ENCODE results near the gene CAMKMT. TPM values are rescaled to one million over a fixed set of nuclear protein-coding genes. Genes with fewer than 3 reads are reported as not detected.

The CAMKMT gene
- total RNA-seq, 3 donors from 2014 or later = 6.4 to 11.8 (median 10.5) TPM

- no peak for TF ChIP-seq CTCF (IDR thresholded peaks at IDR 0.05)
- TF ChIP-seq POLR2AphosphoS5 (IDR thresholded peaks at IDR 0.05) = no peak
- TF ChIP-seq POLR2A (IDR thresholded peaks at IDR 0.05) = no peak
- no peaks in the 10 kb centered on the region for H3K4me1 ChIP-seq
- H3K36me3 ChIP-seq = peaks cover 5% of the 10 kb centered on the region
- no peak overlapping the region for H3K4me3 ChIP-seq
- intact Hi-C loops (cut with DNase I; ENCODE audit: low total_unique reads) = no loop called here
- DNase-seq (ENCODE audit: low spot score in 2 of 2) = no peak
- H3K27ac ChIP-seq = no peak overlapping the region
- no peaks in the 10 kb centered on the region for H3K9me3 ChIP-seq
- no peaks in the 10 kb centered on the region for H3K27me3 ChIP-seq
These were observed 360.4 kb downstream of the CAMKMT start for GRCh38 chr2:44722026-44722625.

- Histone ChIP-seq H3K36me3 (peaks cover 5% of the 10 kb centered on the region), H3K27me3 (no peaks in the 10 kb centered on the region), H3K9me3 (no peaks in the 10 kb centered on the region), H3K27ac (no peak overlapping the region), H3K4me1 (no peaks in the 10 kb centered on the region), H3K4me3 (no peak overlapping the region)
- DNase-seq (ENCODE audit: low spot score in 2 of 2) = no peak
- TF ChIP-seq POLR2A (IDR thresholded peaks at IDR 0.05) (no peak), POLR2AphosphoS5 (IDR thresholded peaks at IDR 0.05) (no peak), CTCF (IDR thresholded peaks at IDR 0.05) (no peak)
- intact Hi-C loops (cut with DNase I; ENCODE audit: low total_unique reads) = no loop called here
These were observed 362.2 kb downstream of the CAMKMT start for GRCh38 chr2:44723921-44724320.

- Histone ChIP-seq H3K9me3 (peaks cover 0 to under 1% of the 10 kb centered on the region in 2 donors), H3K4me3 (no peak overlapping the region), H3K27ac (no peak overlapping the region), H3K36me3 (no peaks in the 10 kb centered on the region), H3K27me3 (no peaks in the 10 kb centered on the region), H3K4me1 (no peaks in the 10 kb centered on the region)
- DNase-seq (ENCODE audit: low spot score in 2 of 2) = no peak
- intact Hi-C loops (cut with DNase I; ENCODE audit: low total_unique reads) = no loop called here
- TF ChIP-seq POLR2A (IDR thresholded peaks at IDR 0.05) = no peak
- TF ChIP-seq POLR2AphosphoS5 (IDR thresholded peaks at IDR 0.05) = no peak
- no peak for TF ChIP-seq CTCF (IDR thresholded peaks at IDR 0.05)
These were observed 368.8 kb downstream of the CAMKMT start for GRCh38 chr2:44730593-44730992.

GRCh38 chr2:44731505-44731904 is 369.8 kb downstream of the CAMKMT start:
- Histone ChIP-seq H3K36me3 (no peaks in the 10 kb centered on the region), H3K4me1 (no peaks in the 10 kb centered on the region), H3K4me3 (no peak overlapping the region), H3K9me3 (peaks cover 0 to 10% of the 10 kb centered on the region in 2 donors), H3K27me3 (no peaks in the 10 kb centered on the region), H3K27ac (no peak overlapping the region)
- intact Hi-C loops (cut with DNase I; ENCODE audit: low total_unique reads) = no loop called here
- TF ChIP-seq POLR2A (IDR thresholded peaks at IDR 0.05) = no peak
- no peak for TF ChIP-seq POLR2AphosphoS5 (IDR thresholded peaks at IDR 0.05)
- no peak for TF ChIP-seq CTCF (IDR thresholded peaks at IDR 0.05)
- no peak for DNase-seq (ENCODE audit: low spot score in 2 of 2)

GRCh38 chr2:44736270-44736942 is 374.7 kb downstream of the CAMKMT start:
- no peaks in the 10 kb centered on the region for H3K4me1 ChIP-seq
- no peak overlapping the region for H3K27ac ChIP-seq
- no peaks in the 10 kb centered on the region for H3K27me3 ChIP-seq
- no peak for DNase-seq (ENCODE audit: low spot score in 2 of 2)
- H3K4me3 ChIP-seq = no peak overlapping the region
- TF ChIP-seq CTCF (IDR thresholded peaks at IDR 0.05) (no peak), POLR2AphosphoS5 (IDR thresholded peaks at IDR 0.05) (no peak), POLR2A (IDR thresholded peaks at IDR 0.05) (no peak)
- H3K36me3 ChIP-seq = no peaks in the 10 kb centered on the region
- intact Hi-C loops (cut with DNase I; ENCODE audit: low total_unique reads) = no loop called here
- peaks cover 0 to 12% of the 10 kb centered on the region in 2 donors for H3K9me3 ChIP-seq
